Sigmoid colon (tissue), 7 donors: ENCODE results near the gene MRPL42. TPM values are rescaled to one million over a fixed set of nuclear protein-coding genes. Genes with fewer than 3 reads are reported as not detected.

ENCODE experiments used
- DNase-seq: peaks from one replicate; pipeline ENCODE4 v3.0.0-alpha.2; 2019
- H3K27ac ChIP-seq, 4 donors: fragments of 200-600 bp; sonication (generic); one replicate each; pipeline ENCODE4 v1.5.1; 2016 to 2019; ENCODE audit warnings: mild to moderate bottlenecking in 1 of 4
- H3K27me3 ChIP-seq, 3 donors: fragments of 200-600 bp; sonication (generic); one replicate each; pipeline ENCODE4 v1.5.1; 2019; ENCODE audit warnings: mild to moderate bottlenecking in 1 of 3
- H3K36me3 ChIP-seq, 4 donors: fragments of 200-600 bp; sonication (generic); one replicate each; pipeline ENCODE4 v1.5.1; 2016 to 2019
- H3K4me1 ChIP-seq, 4 donors: fragments of 200-600 bp; sonication (generic); one replicate each; pipeline ENCODE4 v1.5.1; 2017 to 2019
- H3K4me3 ChIP-seq, 4 donors: fragments of 200-600 bp; sonication (generic); one replicate each; pipeline ENCODE4 v1.5.1; 2017 to 2019; ENCODE audit warnings: mild to moderate bottlenecking in 2 of 4, moderate library complexity in 1 of 4
- H3K9me3 ChIP-seq, 4 donors: fragments of 200-600 bp in 3 of 4; sonication (generic) in 3 of 4; one replicate each; pipeline versions ENCODE4 v1.5.1 to v1.6.1; 2013 to 2019
- EP300 ChIP-seq, 4 donors: sonication (generic); formaldehyde crosslinking; IDR thresholded peaks; one replicate each; pipeline ENCODE4 v1.6.1; 2017; ENCODE audit warnings: antibody characterized with exemption in 4 of 4
- POLR2A ChIP-seq, 2 donors: fragments of 450-650 bp; IDR thresholded peaks; one replicate each; pipeline ENCODE4 v1.6.1; 2016; ENCODE audit warnings: antibody characterized with exemption in 2 of 2, mild to moderate bottlenecking in 2 of 2, moderate library complexity in 2 of 2
- POLR2AphosphoS5 ChIP-seq, 4 donors: sonication (generic); formaldehyde crosslinking; IDR thresholded peaks; one replicate each; pipeline ENCODE4 v1.6.1; 2017; ENCODE audit warnings: antibody characterized with exemption in 4 of 4
- WGBS, 2 donors: extraction: QIAGEN DNeasy Blood & Tissue Kit; methylation state at CpG; one replicate each; pipeline ENCODE4 v1.1.7; 2013; 5-methylcytosine and 5-hydroxymethylcytosine counted together
- intact Hi-C: fragments of 100-400 bp; cut with DNase I; formaldehyde crosslinking; loops from one replicate; pipeline ENCODE4 v1.15.1; 2023
- polyA plus RNA-seq, 3 donors: library from polyadenylated mRNA; stranded (reverse); fragments of 200-250 nt; gene quantifications; one replicate each; pipeline ENCODE4 v1.2.3, GENCODE V29; 2013
- small RNA-seq, 3 donors: library from RNA; depleted of rRNA; stranded (forward); fragments of <200 nt; gene quantifications; one replicate each; pipeline ENCODE3, GENCODE V24; 2016
- total RNA-seq, 4 donors: library from RNA; depleted of rRNA; stranded (reverse); fragments of >200 nt; gene quantifications; one replicate each; pipeline ENCODE4 v1.1.0, GENCODE V29; 2016
- TF ChIP-seq, protein P1 (sequence below), 4 experiments: fragments of 450-650 bp in 3 of 4; fragments of 200-600 bp in 1 of 4; IDR thresholded peaks; one replicate each; pipeline ENCODE4 v1.5.1; 2016 to 2019; ENCODE audit warnings: antibody characterized with exemption in 4 of 4, mild to moderate bottlenecking in 3 of 4, moderate library complexity in 2 of 4
- donor health status: healthy with polysubstance abuse.
- donor health status: Bipolar disorder and iron deficiency.
- donor health status: healthy.

Gene MRPL42
- total and polyA plus RNA-seq, 7 donors: 37.9 to 79.5 (median 48.1) TPM

DNA sequence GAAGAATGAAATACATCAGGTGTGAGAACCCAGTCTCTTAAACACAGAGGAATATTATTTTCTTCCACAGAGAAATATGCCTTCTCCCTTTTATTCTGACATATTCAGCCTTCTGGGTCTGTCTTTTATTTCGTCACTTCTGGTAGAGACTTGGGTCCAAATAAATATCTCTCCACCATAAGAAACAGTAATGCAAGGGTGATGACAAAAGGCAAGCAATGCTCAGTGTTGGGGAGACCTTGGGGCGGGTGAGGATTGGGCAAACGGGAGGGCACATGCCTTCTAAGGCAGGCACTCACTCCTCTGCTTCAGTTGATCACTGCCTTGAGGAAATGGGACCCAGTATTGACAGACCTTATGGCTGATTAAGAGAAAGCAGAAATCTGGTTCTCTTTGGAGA is 98.4 kb downstream of the MRPL42 start:
- 94 to 96% methylated on average over 3 of the region's 3 CpGs for WGBS, 2 donors
- no peaks in the 10 kb centered on the region for H3K27me3 ChIP-seq
- intact Hi-C loops: loop anchor here (2.0 to 10.0 kb wide), 2 partner anchors 63 to 329 kb away; no protein-coding TSS in a partner anchor
- no peak overlapping the region for H3K27ac ChIP-seq
- TF ChIP-seq, protein P1, sequence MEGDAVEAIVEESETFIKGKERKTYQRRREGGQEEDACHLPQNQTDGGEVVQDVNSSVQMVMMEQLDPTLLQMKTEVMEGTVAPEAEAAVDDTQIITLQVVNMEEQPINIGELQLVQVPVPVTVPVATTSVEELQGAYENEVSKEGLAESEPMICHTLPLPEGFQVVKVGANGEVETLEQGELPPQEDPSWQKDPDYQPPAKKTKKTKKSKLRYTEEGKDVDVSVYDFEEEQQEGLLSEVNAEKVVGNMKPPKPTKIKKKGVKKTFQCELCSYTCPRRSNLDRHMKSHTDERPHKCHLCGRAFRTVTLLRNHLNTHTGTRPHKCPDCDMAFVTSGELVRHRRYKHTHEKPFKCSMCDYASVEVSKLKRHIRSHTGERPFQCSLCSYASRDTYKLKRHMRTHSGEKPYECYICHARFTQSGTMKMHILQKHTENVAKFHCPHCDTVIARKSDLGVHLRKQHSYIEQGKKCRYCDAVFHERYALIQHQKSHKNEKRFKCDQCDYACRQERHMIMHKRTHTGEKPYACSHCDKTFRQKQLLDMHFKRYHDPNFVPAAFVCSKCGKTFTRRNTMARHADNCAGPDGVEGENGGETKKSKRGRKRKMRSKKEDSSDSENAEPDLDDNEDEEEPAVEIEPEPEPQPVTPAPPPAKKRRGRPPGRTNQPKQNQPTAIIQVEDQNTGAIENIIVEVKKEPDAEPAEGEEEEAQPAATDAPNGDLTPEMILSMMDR (IDR thresholded peaks at IDR 0.05): no peak
- TF ChIP-seq EP300 (IDR thresholded peaks at IDR 0.05) (no peak), POLR2A (IDR thresholded peaks at IDR 0.05) (no peak), POLR2AphosphoS5 (IDR thresholded peaks at IDR 0.05) (no peak)
- no peak for DNase-seq
- peaks cover 0 to 28% (median 14%) of the 10 kb centered on the region in 4 donors for H3K36me3 ChIP-seq
- peaks cover 0 to 7% (median 5%) of the 10 kb centered on the region in 4 donors for H3K4me1 ChIP-seq
- H3K9me3 ChIP-seq: no peaks in the 10 kb centered on the region
- no peak overlapping the region for H3K4me3 ChIP-seq

Small RNAs within 50 kb of the gene (small RNA-seq; reads per million reads assigned to genes)
- gene RF00019: 0 reads per million in 3 donors

Other genes starting within 250 kb of the MRPL42 start
- 10 to 100 TPM; 45.7 to 50.8 (median 48.3) TPM for gene NUDT4, start 89.6 kb upstream of the MRPL42 start, total RNA-seq
- gene NUDT4, start 89.6 kb upstream of the MRPL42 start, polyA plus RNA-seq: 10 to 100 TPM; 46.0 to 83.7 (median 67.9) TPM
- gene UBE2N, start 25.6 kb upstream of the MRPL42 start, total RNA-seq: 10 to 100 TPM; 23.0 to 28.0 (median 23.9) TPM
- gene UBE2N, start 25.6 kb upstream of the MRPL42 start, polyA plus RNA-seq: 100 to 1,000 TPM in 1 of 3 donors, 10 to 100 TPM in 2; 79.3 to 102 (median 87.4) TPM
- 100 to 1,000 TPM in 2 of 4 donors, 10 to 100 TPM in 2; 75.2 to 118 (median 98.1) TPM for gene SOCS2, start 105.2 kb downstream of the MRPL42 start, total RNA-seq
- gene SOCS2, start 105.2 kb downstream of the MRPL42 start, polyA plus RNA-seq: 10 to 100 TPM; 17.5 to 27.3 (median 24.6) TPM
- 10 to 100 TPM; 43.7 to 98.9 (median 61.0) TPM for gene CRADD, start 209.9 kb downstream of the MRPL42 start, total RNA-seq
- 10 to 100 TPM; 14.1 to 39.1 (median 27.0) TPM for gene CRADD, start 209.9 kb downstream of the MRPL42 start, polyA plus RNA-seq